GM18873 (cell line): Measurements from ENCODE around the gene KCNIP1.

ENCODE experiments used
- ATAC-seq: cut with Tn5 transposase; IDR thresholded peaks from one replicate; pipeline ENCODE4 v1.9.1; 2021; ENCODE audit warnings: mild to moderate bottlenecking, moderate library complexity, moderate number of reproducible peaks; ENCODE audit not compliant: unreplicated experiment, low FRiP score

KCNIP1 gene

DNA sequence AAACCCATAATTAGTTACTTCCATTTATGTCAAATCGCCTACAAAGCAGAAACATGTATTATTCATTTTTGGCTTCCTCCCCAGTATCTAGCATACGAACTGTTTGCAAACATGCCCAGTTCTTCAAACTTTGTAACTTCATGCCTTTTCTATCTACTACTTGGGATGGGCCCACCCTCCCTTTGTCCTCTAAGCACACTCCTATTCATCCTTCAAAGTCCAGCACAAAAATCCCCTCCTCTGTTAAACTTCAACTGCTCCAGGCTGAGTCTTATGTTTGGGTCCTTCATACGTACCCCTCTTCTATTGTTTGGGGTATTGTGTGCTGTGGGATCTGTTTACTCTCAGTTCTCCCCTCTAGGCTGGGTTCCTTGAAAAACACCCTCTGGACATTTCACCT lies 55.5 kb downstream of the KCNIP1 start:
- ATAC-seq, result no peak

DNA sequence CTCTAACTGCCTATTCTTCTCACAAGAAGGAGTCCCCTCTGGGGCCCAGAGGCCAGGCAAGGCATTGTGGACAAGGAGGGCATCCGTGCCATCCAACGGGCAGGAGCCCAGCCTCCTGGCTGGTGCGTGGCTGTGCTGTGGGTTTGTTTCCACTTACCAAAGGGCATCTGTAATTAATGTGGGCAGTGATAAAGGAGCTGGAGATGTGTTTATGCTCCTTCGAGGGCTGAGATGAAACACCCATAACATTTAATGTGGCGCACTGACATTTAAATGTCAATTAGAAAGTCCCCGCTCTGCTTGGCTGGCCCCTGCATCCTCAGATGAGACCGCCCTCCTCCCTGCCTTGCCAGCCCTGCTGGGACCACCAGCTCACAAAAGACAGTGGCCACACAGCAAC lies 57.1 kb downstream of the KCNIP1 start:
- no peak for ATAC-seq

DNA sequence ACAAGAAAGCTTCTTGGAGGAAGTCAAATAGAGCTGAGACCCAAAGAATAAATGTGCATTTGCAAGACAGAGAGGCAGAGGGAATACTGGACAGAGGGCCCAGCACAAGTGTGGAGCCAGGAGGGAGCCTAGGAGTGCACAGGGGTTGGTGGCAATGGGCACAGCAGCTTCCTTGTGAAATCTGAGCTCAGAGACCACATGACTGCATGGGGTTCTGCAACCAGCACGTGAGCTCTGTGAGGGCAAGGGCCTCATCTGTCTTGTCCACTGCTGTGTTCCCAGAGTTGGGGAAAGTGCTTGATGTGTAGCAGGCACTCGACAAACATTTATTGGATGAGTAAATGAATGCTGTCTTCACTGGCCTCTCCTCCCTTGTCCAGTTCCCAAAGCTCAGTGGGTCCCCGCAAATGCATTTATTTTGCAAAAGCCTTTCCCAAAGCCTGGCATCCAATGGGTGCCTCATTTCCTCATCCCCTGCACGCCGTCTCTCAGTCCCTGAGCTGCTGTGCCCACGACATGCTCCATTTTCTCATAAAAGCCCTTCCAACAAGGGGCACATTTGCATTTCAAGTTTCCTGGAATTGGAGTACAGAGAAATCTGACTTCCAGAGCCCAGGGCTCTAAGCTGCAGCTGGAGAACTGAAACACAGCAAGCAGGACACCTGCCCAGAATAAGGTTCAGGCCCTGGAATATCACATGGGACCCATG lies 58.5 kb downstream of the KCNIP1 start:
- no peak for ATAC-seq

DNA sequence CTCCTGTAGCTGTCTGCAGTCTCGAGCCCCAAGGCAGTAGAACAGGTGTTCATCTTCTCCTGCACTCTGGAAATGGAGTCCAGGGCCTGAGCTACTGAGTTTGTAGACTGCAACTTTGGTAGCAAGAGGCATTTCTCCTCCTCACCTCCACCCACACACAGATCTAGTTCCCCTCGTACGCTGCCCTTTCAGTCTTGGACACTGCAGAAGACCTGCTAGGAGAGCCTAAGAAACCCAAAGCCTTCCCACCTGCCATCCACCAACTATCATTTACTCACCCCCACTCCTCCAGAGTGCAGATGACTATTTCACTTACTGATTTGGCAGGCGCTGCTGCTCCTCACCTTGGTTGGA lies 59.0 kb downstream of the KCNIP1 start:
- no peak for ATAC-seq

DNA sequence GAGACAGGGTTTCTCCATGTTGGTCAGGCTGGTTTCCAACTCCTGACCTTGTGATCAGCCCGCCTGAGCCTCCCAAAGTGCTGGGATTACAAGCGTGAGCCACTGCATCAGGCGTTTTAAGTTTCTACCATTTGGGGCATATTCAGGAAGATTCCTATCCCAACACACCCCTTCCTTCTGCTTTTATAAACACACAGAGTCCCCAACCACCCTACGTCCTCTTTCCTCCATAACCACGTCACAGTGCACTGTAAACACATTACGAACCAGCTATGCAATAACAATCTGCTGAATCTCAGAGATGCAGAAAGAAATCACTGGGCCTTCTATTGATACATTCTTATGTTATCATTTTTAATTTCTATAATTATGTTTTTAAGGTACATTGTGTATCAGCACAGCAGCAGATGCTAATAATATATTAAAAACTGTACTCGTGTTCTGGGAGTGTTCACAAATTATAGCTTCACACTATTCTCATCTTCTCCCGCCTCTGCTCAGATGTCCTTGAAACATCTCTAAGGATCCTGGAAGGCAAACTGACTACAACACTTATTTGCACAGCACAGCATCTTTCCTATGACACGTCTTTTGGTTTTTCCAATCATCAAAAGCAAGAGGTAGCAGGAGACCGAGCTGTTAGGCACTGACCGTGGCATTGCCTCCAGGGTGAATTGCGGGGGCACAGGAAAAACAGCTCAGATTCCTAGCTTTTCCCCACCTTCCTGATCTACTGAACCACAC lies 60.2 kb downstream of the KCNIP1 start:
- ATAC-seq, result no peak

DNA sequence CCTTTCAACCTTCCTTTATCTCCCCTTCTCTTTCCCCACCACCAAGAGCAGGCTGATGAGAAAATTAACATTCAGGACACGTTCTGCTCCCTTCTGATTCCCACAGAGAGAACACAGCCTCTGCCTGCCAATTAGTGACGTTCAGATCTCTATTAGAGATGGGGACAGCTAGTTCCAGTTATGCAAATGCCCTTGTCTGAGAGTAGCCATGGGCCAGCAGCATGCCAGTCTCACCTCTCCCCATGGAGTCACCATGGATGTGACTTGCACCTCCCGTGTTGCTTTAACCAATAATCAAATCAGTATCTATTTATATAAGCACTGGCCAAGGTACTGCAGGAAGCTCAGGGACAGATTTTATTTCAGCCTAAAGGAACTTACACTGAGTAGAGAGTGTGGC lies 61.3 kb downstream of the KCNIP1 start:
- ATAC-seq, result no peak

DNA sequence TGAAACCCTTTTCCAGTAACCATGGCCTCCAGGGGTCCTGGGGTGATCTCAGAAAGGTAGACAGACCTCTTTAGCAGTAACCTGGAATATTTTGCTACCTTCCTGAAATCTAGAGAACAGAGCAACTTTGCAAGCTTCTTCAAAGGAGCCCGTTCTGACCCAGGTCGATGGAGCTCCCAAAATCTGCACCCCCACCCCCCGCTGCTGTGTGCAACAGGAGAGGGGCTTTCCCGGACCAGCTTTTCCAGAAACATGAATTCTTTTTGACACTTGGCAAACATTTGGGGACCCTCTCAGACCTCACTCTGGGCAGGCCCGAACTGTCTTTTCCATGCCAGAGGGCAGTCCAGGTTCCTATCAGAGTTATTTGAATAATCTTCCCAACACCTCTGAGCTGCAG lies 65.3 kb downstream of the KCNIP1 start:
- no peak for ATAC-seq

DNA sequence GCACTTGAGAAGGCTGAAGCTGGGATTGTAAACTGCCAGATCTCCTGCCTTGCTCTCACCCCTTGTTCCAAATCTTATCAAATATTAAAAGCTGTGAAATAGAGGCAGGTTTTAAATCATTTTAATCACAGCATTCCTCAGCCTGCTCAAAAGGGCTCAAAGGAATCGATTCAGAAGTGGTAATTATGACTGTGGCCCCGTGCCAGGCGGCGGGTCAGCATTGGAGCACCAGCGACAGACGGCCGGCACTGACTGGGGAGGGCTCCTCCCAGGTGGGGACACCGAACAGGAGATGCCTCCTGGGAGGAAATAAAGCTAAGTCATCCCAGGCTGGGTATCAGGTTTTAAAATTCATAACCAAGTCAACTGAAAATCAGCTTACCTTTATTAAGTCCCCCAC lies 66.7 kb downstream of the KCNIP1 start:
- no peak for ATAC-seq

DNA sequence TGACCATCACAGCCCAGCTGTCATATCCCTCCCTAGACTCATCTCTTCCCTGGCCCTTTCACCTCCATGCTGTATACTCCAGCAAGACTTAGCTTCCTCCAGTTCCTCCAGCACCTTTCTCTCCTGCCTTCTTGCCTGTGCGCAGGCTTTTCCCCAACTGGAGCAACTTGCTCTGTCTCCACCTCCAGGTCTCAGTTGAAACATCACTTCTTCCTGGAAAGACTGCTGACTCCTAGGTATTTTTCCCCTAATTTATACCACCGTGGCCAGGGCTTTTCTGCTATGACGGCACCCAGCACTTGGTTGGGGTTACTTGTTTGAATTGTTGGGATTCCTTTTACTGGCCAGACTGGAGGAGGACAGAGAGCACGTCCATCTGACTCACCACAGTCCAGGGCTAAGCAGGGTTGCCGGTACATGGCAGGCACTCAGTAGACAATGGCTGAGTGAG lies 67.5 kb downstream of the KCNIP1 start:
- ATAC-seq, result no peak

DNA sequence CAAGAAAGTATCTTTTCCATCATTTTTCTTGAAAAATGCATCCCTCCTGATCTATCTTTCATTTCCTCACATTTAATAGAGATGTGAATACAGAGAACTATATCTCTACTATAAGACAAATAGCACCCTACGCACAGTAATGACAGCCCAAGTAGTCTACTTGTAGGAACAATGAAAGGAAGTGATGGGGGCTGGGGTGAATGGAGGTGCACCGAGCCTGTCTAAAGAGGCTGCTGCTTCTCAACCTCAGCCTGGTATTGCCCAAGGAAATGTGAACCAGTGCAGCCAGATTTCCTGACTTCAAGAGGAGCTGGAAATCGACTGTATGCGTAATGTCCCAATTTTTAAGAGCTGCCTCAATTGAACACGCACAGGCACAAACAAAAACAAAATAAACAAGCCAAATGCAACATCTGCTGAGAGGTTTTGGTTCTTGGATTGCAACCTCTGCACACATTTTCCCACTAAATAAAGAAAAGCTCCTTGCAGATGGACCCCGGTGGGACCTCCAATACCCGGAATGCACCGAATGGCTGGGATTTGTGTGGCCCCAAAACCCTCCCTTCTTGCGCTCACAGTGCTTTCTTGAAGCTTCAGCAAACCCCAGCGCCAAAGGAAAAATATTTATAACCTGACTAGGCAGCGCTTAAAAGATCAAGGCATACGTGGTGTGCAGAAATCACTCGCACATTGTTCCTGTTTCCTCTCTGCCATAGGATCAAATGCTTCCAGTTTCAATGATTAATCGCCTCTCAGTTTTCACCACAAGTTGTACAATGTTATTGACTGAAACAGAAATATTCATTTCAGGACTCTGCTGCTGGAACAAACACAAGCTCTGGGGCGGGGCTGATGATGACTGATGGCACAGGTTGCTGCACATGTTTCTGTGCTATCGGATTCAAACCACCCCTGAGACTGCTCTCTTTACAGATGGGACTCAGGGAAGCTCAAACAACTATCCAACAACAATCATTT lies 68.3 kb downstream of the KCNIP1 start:
- peak; percentile 79 for ATAC-seq

DNA sequence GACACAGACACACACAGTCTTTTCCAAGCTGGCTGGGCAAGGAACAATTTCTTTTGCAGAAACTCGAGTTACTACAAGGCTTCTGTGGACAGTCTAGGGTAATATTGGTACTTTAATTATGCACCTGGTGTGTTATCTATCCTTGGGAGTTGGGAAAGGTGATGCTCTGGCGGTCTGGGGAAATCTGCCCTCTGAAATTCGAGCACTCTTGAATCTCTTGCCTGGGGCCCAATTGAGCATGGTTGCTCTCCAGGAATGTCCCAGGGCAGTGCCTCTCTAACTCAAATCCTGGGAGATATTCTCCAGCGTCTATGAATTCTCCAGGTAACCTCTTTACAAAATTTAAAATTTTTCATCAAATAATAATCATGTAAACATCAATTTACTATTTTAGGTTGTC lies 69.3 kb downstream of the KCNIP1 start:
- ATAC-seq, result no peak

DNA sequence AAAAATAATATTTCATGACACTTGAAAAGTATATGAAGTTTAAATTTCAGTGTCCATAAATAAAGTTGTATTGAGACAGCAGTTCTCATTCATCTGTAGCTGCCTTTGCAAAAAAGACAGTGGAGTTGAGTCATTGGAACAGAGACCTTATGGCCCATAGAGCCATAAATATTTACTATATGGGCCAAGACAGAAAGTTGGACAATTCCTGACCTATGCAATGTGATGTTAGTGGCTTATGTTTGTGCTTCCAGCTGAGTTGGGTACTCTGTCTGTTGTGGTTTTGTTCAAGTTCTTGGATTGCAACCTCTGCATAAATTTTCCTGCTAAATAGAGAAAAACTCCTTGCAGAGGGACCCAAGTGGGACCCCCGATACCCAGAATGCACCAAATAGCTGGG lies 69.8 kb downstream of the KCNIP1 start:
- no peak for ATAC-seq

DNA sequence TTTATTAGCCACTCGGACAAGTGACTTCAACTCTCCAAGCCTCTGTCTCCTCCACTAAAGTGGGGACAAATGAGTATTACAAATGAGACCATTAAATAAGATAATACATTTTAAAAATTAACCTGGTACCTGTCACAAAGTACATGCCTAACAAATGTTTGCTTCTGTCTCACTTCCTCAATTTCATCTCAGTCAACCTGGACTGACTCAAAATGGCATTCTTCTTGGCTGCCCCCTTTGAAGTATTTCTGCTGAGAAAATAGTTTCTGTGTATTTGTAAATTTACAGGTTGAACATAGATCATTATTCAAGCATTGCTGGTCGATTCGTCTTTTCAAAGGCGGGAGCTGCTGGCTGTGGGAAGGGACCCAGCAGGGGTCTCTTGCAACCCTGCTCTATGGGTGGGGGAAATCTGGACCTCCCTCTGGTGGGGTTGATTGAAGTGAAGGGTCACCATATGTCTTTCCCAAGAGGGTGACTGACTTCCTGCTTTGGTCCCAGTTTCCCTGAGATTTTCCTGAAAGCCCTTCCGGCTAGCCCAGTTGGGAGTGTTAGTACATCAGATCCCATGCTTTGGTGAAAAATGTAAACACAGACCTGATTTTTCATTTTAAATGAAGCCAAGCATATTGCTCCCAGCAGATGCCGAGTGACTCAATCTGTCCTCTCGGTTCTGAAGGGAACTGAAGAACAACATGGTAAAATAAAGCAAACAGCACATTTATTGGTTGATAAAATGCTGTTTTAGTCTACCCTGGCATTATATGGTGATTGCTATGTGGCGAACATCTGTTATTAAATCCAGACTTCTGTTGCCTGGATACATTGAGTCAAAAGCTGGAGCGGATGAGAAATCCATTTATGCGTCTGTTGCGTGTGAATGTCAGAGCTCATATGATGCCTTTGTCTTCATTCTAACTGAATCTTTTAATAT lies 73.0 kb downstream of the KCNIP1 start:
- no peak for ATAC-seq

DNA sequence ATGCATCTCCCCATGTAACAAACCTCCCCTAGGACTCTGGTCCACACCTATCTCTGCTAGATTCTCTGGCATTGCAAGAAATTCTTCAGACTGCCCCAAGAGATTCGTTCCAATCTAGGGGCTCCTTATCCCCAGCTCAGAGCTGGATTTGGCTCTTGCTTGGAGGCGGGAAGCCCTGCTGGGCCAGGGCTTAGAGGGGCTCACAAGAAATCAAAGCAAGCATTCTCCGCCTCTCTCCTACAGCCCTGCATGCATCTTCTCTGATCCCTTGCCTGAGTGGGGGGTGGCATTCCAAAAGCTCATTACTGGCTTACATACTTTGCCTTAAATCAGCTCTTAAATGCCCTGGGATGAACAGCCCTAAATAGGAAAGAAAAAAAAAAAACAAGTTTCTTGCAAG lies 75.8 kb downstream of the KCNIP1 start:
- no peak for ATAC-seq

DNA sequence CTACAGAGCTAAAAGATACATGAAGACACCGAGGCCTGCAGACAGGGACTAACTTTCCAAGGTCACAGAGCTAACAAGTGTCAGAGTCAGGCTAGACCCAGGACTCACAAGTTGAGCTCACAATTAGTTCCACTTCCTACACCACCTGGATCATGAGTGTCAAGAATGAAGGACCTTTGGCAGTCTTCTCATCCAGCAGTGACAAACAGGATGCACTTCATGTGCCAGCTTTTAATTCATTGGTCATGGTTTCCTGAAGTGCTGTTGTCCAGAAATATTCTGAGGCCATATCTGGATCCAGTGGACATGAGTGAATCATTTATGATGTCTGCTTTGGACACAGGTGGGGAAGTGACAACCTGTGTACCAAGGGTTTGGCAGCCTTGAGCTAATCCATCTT lies 77.4 kb downstream of the KCNIP1 start:
- ATAC-seq, result no peak

DNA sequence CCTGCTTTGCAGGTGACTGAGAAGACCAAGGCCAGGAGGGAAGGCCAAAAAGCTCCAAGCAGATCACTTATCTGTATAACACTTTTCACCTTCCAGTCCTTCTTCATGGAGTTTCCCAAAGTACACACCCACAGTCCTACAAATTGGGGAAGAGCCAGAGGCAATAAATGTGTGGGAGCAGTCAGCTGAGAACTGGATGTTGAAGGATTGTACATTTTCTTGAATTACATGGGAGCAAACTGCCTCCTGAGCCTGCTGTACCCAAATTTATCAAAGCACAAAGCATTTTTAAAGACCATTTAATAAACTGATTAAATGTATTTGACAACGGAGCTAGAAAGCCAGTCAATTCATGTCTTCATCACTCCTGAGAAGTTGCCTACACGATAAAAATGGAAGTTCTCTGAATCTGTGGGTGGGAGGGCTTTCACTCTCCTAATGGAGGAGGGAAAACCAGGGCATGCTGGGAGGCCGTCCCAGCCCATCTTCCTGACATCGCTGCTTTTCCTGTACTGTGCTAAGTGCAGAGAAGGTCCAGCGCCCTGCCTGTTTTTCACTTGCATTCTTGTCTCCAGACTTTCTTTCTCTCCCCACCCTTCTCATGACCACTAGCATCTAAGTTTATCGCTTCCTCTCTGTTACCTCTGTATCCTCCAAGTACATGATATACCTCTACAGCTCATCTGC lies 79.0 kb downstream of the KCNIP1 start:
- no peak for ATAC-seq

DNA sequence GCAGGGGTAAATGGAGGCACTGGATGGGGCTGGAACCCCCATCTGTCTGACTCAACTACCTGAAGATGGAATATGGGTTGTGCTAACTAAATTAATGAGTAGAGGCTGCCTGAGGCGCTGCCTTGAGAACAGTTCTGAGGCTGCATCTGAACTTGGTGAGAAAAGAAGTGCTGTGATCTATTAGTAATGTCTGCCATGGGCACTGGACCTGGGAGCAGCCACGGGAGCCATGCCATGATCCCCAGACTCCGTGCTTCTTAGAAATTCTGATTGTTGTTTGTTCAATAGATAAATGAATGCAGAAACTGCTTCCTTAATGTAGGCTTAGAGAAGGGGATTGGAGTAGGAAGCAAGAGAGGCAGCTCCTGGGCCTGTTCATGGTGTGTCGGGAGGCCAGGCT lies 80.2 kb downstream of the KCNIP1 start:
- no peak for ATAC-seq

DNA sequence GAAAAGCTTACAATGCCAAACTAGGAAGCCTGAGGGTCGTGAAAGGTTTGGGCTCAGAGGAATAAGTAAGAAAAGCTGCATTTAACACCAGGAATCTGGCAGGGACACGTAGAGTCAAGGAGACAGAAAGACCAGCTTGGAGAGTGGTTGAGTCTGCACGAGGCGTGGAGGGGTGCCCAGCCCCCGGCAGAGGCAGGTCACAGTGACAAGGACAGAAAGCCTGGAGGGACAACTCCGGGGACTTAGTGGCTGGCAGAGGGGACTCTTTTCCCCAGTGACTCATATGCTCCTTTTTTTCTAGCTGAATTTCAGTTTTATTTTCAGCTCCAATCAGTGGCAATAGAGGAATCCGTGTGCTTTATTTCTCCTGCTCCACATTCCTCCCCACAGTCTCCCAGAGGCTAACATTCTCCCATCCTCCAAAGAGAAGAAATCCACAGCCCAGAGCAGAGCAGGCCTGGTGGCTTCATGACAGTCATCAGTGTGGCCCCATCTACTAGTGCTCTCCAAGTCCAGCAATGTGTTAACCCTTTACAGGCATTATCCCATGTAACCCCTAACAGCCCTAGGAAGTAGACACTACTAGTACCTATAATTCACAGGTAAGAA lies 80.7 kb downstream of the KCNIP1 start:
- no peak for ATAC-seq
